Duodenal mucosa (tissue), 2 donors: ENCODE results near the gene BARHL1.

ENCODE experiments used
- H3K27ac ChIP-seq: one replicate; pipeline ENCODE4 v1.7.0; 2013; ENCODE audit warnings: low read depth, low read length
- H3K27me3 ChIP-seq, 2 donors: one replicate each; pipeline ENCODE4 v1.7.0; 2013; ENCODE audit warnings: low read length in 2 of 2, control low read depth in 1 of 2; ENCODE audit not compliant: insufficient read depth in 2 of 2, control insufficient read depth in 1 of 2
- H3K36me3 ChIP-seq, 2 donors: one replicate each; pipeline ENCODE4 v1.7.0; 2013; ENCODE audit warnings: low read length in 2 of 2, control low read depth in 1 of 2; ENCODE audit not compliant: insufficient read depth in 2 of 2, control insufficient read depth in 1 of 2
- H3K4me1 ChIP-seq, 2 donors: one replicate each; pipeline ENCODE4 v1.7.0; 2013; ENCODE audit warnings: low read length in 2 of 2, control low read depth in 1 of 2; ENCODE audit not compliant: insufficient read depth in 2 of 2, control insufficient read depth in 1 of 2
- H3K4me3 ChIP-seq, 2 donors: one replicate each; pipeline ENCODE4 v1.7.0; 2013; ENCODE audit warnings: low read length in 2 of 2, low read depth in 1 of 2
- H3K9ac ChIP-seq, 2 donors: one replicate each; pipeline ENCODE4 v1.7.0; 2013; ENCODE audit warnings: low read length in 2 of 2, low read depth in 1 of 2
- H3K9me3 ChIP-seq, 2 donors: one replicate each; pipeline ENCODE4 v1.7.0; 2013; ENCODE audit warnings: low read length in 2 of 2, control low read depth in 1 of 2; ENCODE audit not compliant: control insufficient read depth in 1 of 2

The BARHL1 gene

GRCh38 chr9:132609184-132609583 lies 26.8 kb downstream of the BARHL1 start:
- Histone ChIP-seq H3K27me3 (no peaks in the 10 kb centered on the region), H3K9me3 (no peaks in the 10 kb centered on the region), H3K36me3 (peaks cover 12 to 56% of the 10 kb centered on the region in 2 donors), H3K4me3 (no peak overlapping the region), H3K27ac (no peak overlapping the region), H3K4me1 (no peaks in the 10 kb centered on the region), H3K9ac (no peak overlapping the region)

- Histone ChIP-seq H3K27ac (no peak overlapping the region), H3K36me3 (peaks cover 12 to 57% of the 10 kb centered on the region in 2 donors)
Observed at GRCh38 chr9:132609829-132610228, 27.4 kb downstream of the BARHL1 start.

GRCh38 chr9:132610661-132611060 lies 28.3 kb downstream of the BARHL1 start:
- Histone ChIP-seq H3K36me3 (peaks cover 12 to 59% of the 10 kb centered on the region in 2 donors), H3K27me3 (no peaks in the 10 kb centered on the region), H3K4me3 (no peak overlapping the region), H3K9me3 (no peaks in the 10 kb centered on the region), H3K9ac (no peak overlapping the region), H3K4me1 (no peaks in the 10 kb centered on the region), H3K27ac (no peak overlapping the region)

More at GRCh38 chr9:132609829-132610228, 27.4 kb downstream of the BARHL1 start:
- no peak overlapping the region for H3K9ac ChIP-seq
- no peaks in the 10 kb centered on the region for H3K4me1 ChIP-seq
- H3K27me3 ChIP-seq = no peaks in the 10 kb centered on the region
- no peak overlapping the region for H3K4me3 ChIP-seq
- H3K9me3 ChIP-seq = no peaks in the 10 kb centered on the region

DNA sequence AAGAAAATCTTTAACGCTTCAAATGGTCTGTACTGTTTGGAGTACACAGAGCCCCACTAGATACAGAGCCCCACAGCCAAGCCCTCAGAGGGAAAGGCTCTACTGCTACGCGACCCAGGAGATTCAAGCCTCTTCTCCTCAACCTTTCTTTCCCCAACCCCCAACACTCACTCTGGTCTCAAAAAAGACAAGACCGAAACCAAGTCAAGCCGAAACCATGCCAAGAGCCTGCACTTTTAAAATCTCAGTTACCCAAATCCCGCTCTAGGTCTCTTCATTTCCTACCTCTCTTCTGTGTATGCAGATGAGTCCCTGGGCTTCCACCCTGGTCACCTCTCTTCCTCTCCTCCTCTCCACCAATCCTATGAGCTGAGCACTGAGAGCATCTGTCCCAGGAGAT lies 31.9 kb downstream of the BARHL1 start:
- Histone ChIP-seq H3K9me3 (no peaks in the 10 kb centered on the region), H3K4me3 (no peak overlapping the region), H3K27ac (no peak overlapping the region), H3K9ac (no peak overlapping the region), H3K27me3 (no peaks in the 10 kb centered on the region), H3K4me1 (no peaks in the 10 kb centered on the region), H3K36me3 (peaks cover 24 to 64% of the 10 kb centered on the region in 2 donors)

DNA sequence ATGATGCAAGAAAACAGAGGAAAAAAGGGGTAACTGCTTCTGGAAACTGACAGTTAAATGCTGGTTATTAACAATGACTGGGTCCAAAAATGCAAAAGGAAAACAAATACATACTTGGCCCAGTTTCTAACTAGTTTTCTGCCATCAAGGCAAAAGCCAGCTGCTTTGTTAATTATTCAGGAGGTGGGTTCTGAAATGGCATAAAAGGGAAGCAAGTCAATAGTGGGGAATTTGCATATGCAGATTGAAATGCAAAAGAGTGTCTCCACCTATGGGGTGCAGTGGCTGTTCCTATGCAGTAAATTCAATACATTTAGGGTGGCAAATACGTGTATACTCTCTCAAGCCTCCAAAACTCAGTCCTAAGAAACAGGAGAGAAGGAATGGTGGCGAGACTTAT lies 33.4 kb downstream of the BARHL1 start:
- Histone ChIP-seq H3K4me1 (no peaks in the 10 kb centered on the region), H3K9me3 (no peaks in the 10 kb centered on the region), H3K9ac (no peak overlapping the region), H3K4me3 (no peak overlapping the region), H3K27me3 (no peaks in the 10 kb centered on the region), H3K27ac (no peak overlapping the region), H3K36me3 (peaks cover 18 to 62% of the 10 kb centered on the region in 2 donors)

DNA sequence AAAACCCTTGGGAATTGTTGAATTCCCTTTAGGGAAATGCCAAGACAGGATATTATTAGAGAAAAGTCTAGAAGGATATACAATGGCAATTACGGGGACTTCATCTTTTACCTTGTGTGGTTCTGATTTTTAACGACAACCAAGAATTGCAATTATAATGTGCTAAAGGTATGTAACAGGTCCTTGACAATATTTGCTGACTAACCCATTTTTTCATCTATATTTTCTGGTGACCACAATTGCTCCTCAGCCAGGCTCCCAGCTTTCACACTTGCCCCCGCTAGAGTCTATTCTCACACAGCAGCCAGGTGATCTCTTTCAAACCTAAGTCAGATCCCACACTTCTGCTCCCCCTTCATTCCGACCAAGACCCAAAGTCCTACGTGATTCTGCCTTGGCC lies 34.3 kb downstream of the BARHL1 start:
- Histone ChIP-seq H3K4me3 (no peak overlapping the region), H3K27me3 (no peaks in the 10 kb centered on the region), H3K27ac (no peak overlapping the region), H3K9ac (no peak overlapping the region), H3K4me1 (no peaks in the 10 kb centered on the region), H3K9me3 (no peaks in the 10 kb centered on the region), H3K36me3 (peaks cover 15 to 56% of the 10 kb centered on the region in 2 donors)

GRCh38 chr9:132622159-132622558 lies 39.8 kb downstream of the BARHL1 start:
- H3K36me3 ChIP-seq = peaks cover 21 to 46% of the 10 kb centered on the region in 2 donors

DNA sequence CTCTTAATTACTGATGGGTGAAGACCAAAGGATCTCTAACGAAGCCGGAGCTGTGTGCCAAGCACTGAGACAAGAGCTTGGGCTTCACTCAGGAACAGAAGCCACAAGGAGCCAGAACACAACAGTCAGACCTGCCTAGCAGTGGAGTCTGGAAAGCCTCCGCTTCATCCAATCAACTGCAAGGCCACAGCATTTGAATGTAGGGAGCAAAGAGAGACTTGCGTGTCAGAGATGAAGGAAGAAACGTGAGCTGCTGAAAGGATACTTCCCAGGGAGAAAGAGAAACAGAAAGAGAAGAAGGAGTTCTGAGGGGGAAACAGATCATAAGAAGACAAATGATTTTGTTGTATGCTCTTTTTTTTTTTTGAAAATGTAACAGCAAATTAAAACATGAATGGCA lies 43.9 kb downstream of the BARHL1 start:
- no peak overlapping the region for H3K27ac ChIP-seq
- H3K4me1 ChIP-seq = no peaks in the 10 kb centered on the region
- H3K4me3 ChIP-seq = no peak overlapping the region
- no peaks in the 10 kb centered on the region for H3K27me3 ChIP-seq
- no peak overlapping the region for H3K9ac ChIP-seq
- H3K9me3 ChIP-seq = no peaks in the 10 kb centered on the region
- peaks cover 22 to 50% of the 10 kb centered on the region in 2 donors for H3K36me3 ChIP-seq

More at GRCh38 chr9:132622159-132622558, 39.8 kb downstream of the BARHL1 start:
- no peak overlapping the region for H3K4me3 ChIP-seq
- no peaks in the 10 kb centered on the region for H3K4me1 ChIP-seq
- no peaks in the 10 kb centered on the region for H3K27me3 ChIP-seq
- H3K9ac ChIP-seq = no peak overlapping the region
- H3K27ac ChIP-seq = no peak overlapping the region
- H3K9me3 ChIP-seq = no peaks in the 10 kb centered on the region

GRCh38 chr9:132627106-132627505 lies 44.7 kb downstream of the BARHL1 start:
- H3K4me1 ChIP-seq = no peaks in the 10 kb centered on the region
- no peaks in the 10 kb centered on the region for H3K9me3 ChIP-seq
- H3K4me3 ChIP-seq = no peak overlapping the region
- peaks cover 22 to 53% of the 10 kb centered on the region in 2 donors for H3K36me3 ChIP-seq
- H3K27me3 ChIP-seq = no peaks in the 10 kb centered on the region
- H3K27ac ChIP-seq = no peak overlapping the region
- H3K9ac ChIP-seq = no peak overlapping the region

GRCh38 chr9:132627594-132627993 lies 45.2 kb downstream of the BARHL1 start:
- H3K4me3 ChIP-seq = no peak overlapping the region
- no peaks in the 10 kb centered on the region for H3K27me3 ChIP-seq
- peaks cover 17 to 51% of the 10 kb centered on the region in 2 donors for H3K36me3 ChIP-seq
- H3K9ac ChIP-seq = no peak overlapping the region
- H3K27ac ChIP-seq = no peak overlapping the region
- no peaks in the 10 kb centered on the region for H3K4me1 ChIP-seq
- H3K9me3 ChIP-seq = no peaks in the 10 kb centered on the region

GRCh38 chr9:132628746-132629145 lies 46.3 kb downstream of the BARHL1 start:
- no peak overlapping the region for H3K9ac ChIP-seq
- H3K27ac ChIP-seq = no peak overlapping the region
- no peaks in the 10 kb centered on the region for H3K9me3 ChIP-seq
- H3K4me3 ChIP-seq = no peak overlapping the region
- H3K27me3 ChIP-seq = no peaks in the 10 kb centered on the region
- H3K4me1 ChIP-seq = no peaks in the 10 kb centered on the region
- peaks cover 17 to 47% of the 10 kb centered on the region in 2 donors for H3K36me3 ChIP-seq
